Kidney (tissue), 14 donors: ENCODE results near the gene HOMER1. TPM values are rescaled to one million over a fixed set of nuclear protein-coding genes. Genes with fewer than 3 reads are reported as not detected.

ENCODE experiments used
- DNase-seq, 5 donors: peaks; one replicate each; pipeline ENCODE4 v3.0.0-alpha.2; 2013 to 2020
- FAIRE-seq: peaks from 2 replicates; lab custom pipeline; 2012; peaks lifted over from hg19 to GRCh38; lab: Jason Lieb, UNC
- H3K27ac ChIP-seq, 2 donors: one replicate each; pipeline ENCODE4 v1.7.0; 2013; ENCODE audit warnings: low read depth in 2 of 2, low read length in 2 of 2, inconsistent platforms in 1 of 2
- H3K27me3 ChIP-seq: one replicate; pipeline ENCODE4 v1.7.1; 2013; ENCODE audit warnings: low read length, inconsistent platforms; ENCODE audit not compliant: control insufficient read depth, insufficient read depth
- H3K36me3 ChIP-seq, 3 donors: one replicate each; pipeline versions ENCODE4 v1.7.0 to v1.7.1; 2013; ENCODE audit warnings: low read length in 3 of 3, control low read depth in 1 of 3, inconsistent platforms in 1 of 3; ENCODE audit not compliant: insufficient read depth in 3 of 3, control insufficient read depth in 2 of 3
- H3K4me1 ChIP-seq, 3 donors: one replicate each; pipeline versions ENCODE4 v1.7.0 to v1.7.1; 2013; ENCODE audit warnings: low read length in 3 of 3, inconsistent platforms in 1 of 3, low read depth in 1 of 3; ENCODE audit not compliant: control insufficient read depth in 2 of 3, insufficient read depth in 2 of 3
- H3K4me3 ChIP-seq, 3 donors: one replicate each; pipeline versions ENCODE4 v1.7.0 to v1.8.1; 2013; ENCODE audit warnings: low read length in 3 of 3, control low read depth in 1 of 3, inconsistent platforms in 1 of 3
- H3K9ac ChIP-seq, 3 donors: one replicate each; pipeline versions ENCODE4 v1.7.0 to v1.7.1; 2013; ENCODE audit warnings: low read length in 3 of 3, control low read depth in 1 of 3, inconsistent platforms in 1 of 3
- H3K9me3 ChIP-seq, 3 donors: one replicate each; pipeline versions ENCODE4 v1.7.0 to v1.7.1; 2013; ENCODE audit warnings: low read length in 3 of 3, control low read depth in 1 of 3, inconsistent platforms in 1 of 3; ENCODE audit not compliant: control insufficient read depth in 2 of 3, insufficient read depth in 1 of 3
- CTCF ChIP-seq: IDR thresholded peaks from 3 replicates; pipeline ENCODE4 v1.5.1; 2012; ENCODE audit warnings: mild to moderate bottlenecking, moderate library complexity, borderline replicate concordance; ENCODE audit not compliant: insufficient read depth; ENCODE audit errors: extremely low read depth
- intact Hi-C: fragments of 100-400 bp; cut with DNase I; formaldehyde crosslinking; loops from one replicate; pipeline ENCODE4 v1.11.1; 2022
- polyA plus RNA-seq: library from polyadenylated mRNA; stranded (reverse); fragments of 350-450 nt; fragmentation: Illumina TruSeq; extraction: RNeasy Lipid Tissue Mini Kit (QIAGEN cat#74804); gene quantifications from one replicate; pipeline ENCODE4 v1.2.3, GENCODE V29; 2014; ENCODE audit warnings: low read depth, low replicate concordance; ENCODE audit not compliant: insufficient read depth
- total RNA-seq: library from RNA; stranded (reverse); fragmentation: NEBNext Ultra II Directional; extraction: Animal tissue kit (Norgen Biotek cat#: 25700); gene quantifications from one replicate; pipeline ENCODE4 v1.2.1, GENCODE V29; 2021
- donor health status: control.
- donor health status: control.
- donor health status: control.
- donor health status: control.
- donor health status: control.
- donor health status: DM: yes; HTN: yes; CAD: no.
- donor health status: Normal renal cell carcinoma (clear cell type).

HOMER1 gene
- total and polyA plus RNA-seq, 2 donors from 2014 or later: 2.3 to 9.2 TPM

- no peak for FAIRE-seq
- H3K9me3 ChIP-seq: no peaks in the 10 kb centered on the region
- no peaks in the 10 kb centered on the region for H3K36me3 ChIP-seq
- no peak overlapping the region for H3K9ac ChIP-seq
- no peak for DNase-seq
- H3K4me1 ChIP-seq: no peaks in the 10 kb centered on the region
- H3K27me3 ChIP-seq: no peaks in the 10 kb centered on the region
- H3K27ac ChIP-seq: no peak overlapping the region
- H3K4me3 ChIP-seq: no peak overlapping the region
- intact Hi-C loops: no loop called here
- TF ChIP-seq CTCF: no peak
Observed at GRCh38 chr5:79401216-79401615, 112.7 kb downstream of the HOMER1 start.

GRCh38 chr5:79399046-79399445 lies 114.9 kb downstream of the HOMER1 start:
- intact Hi-C loops: no loop called here
- no peak for FAIRE-seq

GRCh38 chr5:79397080-79397479 lies 116.9 kb downstream of the HOMER1 start:
- DNase-seq (no peak), FAIRE-seq (no peak)
- TF ChIP-seq CTCF: no peak
- intact Hi-C loops: no loop called here
- Histone ChIP-seq H3K4me3 (no peak overlapping the region), H3K27me3 (no peaks in the 10 kb centered on the region), H3K36me3 (no peaks in the 10 kb centered on the region), H3K9me3 (no peaks in the 10 kb centered on the region), H3K4me1 (no peaks in the 10 kb centered on the region), H3K9ac (no peak overlapping the region), H3K27ac (no peak overlapping the region)

More at GRCh38 chr5:79399046-79399445, 114.9 kb downstream of the HOMER1 start:
- Histone ChIP-seq H3K27ac (no peak overlapping the region), H3K4me3 (no peak overlapping the region), H3K9ac (no peak overlapping the region), H3K36me3 (no peaks in the 10 kb centered on the region), H3K4me1 (no peaks in the 10 kb centered on the region), H3K27me3 (no peaks in the 10 kb centered on the region), H3K9me3 (no peaks in the 10 kb centered on the region)
- DNase-seq: no peak
- TF ChIP-seq CTCF: no peak

- Histone ChIP-seq H3K36me3 (no peaks in the 10 kb centered on the region), H3K4me3 (no peak overlapping the region), H3K4me1 (no peaks in the 10 kb centered on the region), H3K27ac (no peak overlapping the region), H3K9me3 (no peaks in the 10 kb centered on the region), H3K9ac (no peak overlapping the region), H3K27me3 (no peaks in the 10 kb centered on the region)
- FAIRE-seq (no peak), DNase-seq (no peak)
- intact Hi-C loops: no loop called here
- no peak for TF ChIP-seq CTCF
Observed at GRCh38 chr5:79396265-79396664, 117.7 kb downstream of the HOMER1 start.
